SKM-1 treated with dmso at 0.1 percent for 144 hours (cell line): Measurements from ENCODE around the gene SCRG1.

Source experiments
- DNase-seq: peaks from one replicate; lab custom pipeline; 2025; ENCODE audit not compliant: unreplicated experiment; lab: John Stamatoyannopoulos, UW

SCRG1 gene

GRCh38 chr4:173411106-173411693 lies 12.3 kb upstream of the SCRG1 start:
- DNase-seq, result no peak

GRCh38 chr4:173410079-173410478 lies 11.2 kb upstream of the SCRG1 start:
- no peak for DNase-seq

- no peak for DNase-seq
These were observed 7.1 kb upstream of the SCRG1 start for GRCh38 chr4:173405840-173406606.

GRCh38 chr4:173404296-173404865 lies 5.5 kb upstream of the SCRG1 start:
- no peak for DNase-seq

- DNase-seq, result no peak
These were observed 4.1 kb upstream of the SCRG1 start for GRCh38 chr4:173403051-173403450.

GRCh38 chr4:173401063-173401462 lies 2.1 kb upstream of the SCRG1 start:
- DNase-seq, result no peak

- no peak for DNase-seq
These were observed 696 bp downstream of the SCRG1 start for GRCh38 chr4:173398220-173398619.

- no peak for DNase-seq
These were observed 1.3 kb downstream of the SCRG1 start for GRCh38 chr4:173397604-173398003.

GRCh38 chr4:173391701-173392100 lies 7.2 kb downstream of the SCRG1 start:
- DNase-seq, result no peak

- DNase-seq, result no peak
These were observed 12.2 kb downstream of the SCRG1 start for GRCh38 chr4:173386751-173387150.

GRCh38 chr4:173382349-173382748 lies 16.6 kb downstream of the SCRG1 start:
- DNase-seq, result no peak

GRCh38 chr4:173381610-173382009 lies 17.3 kb downstream of the SCRG1 start:
- DNase-seq, result no peak

- no peak for DNase-seq
These were observed 17.9 kb downstream of the SCRG1 start for GRCh38 chr4:173380987-173381386.

- no peak for DNase-seq
These were observed 19.0 kb downstream of the SCRG1 start for GRCh38 chr4:173379929-173380328.

- DNase-seq, result no peak
These were observed 24.3 kb downstream of the SCRG1 start for GRCh38 chr4:173374588-173374987.

- DNase-seq, result peak; percentile 4
These were observed 27.4 kb downstream of the SCRG1 start for GRCh38 chr4:173371292-173372192.

- DNase-seq, result peak; percentile 98
These were observed 28.2 kb downstream of the SCRG1 start, which contains the start of gene SAP30 for GRCh38 chr4:173370477-173371291. SAP30 (plus strand) TSS chr4:173370954; CDS start chr4:173371183, 229 bp downstream.

GRCh38 chr4:173370130-173370476 lies 28.8 kb downstream of the SCRG1 start:
- DNase-seq, result peak; percentile 52

GRCh38 chr4:173367946-173368345 lies 31.0 kb downstream of the SCRG1 start:
- no peak for DNase-seq

GRCh38 chr4:173367285-173367684 lies 31.6 kb downstream of the SCRG1 start:
- no peak for DNase-seq
